IMR-90 (cell line): ENCODE results near the gene MAST1. TPM values are rescaled to one million over a fixed set of nuclear protein-coding genes. Genes with fewer than 3 reads are reported as not detected.

ENCODE experiments used
- ATAC-seq: fragments of 200-7000 bp; cut with Tn5 transposase; 2 replicates; pipeline ENCODE4 v1.9.1; 2020; ENCODE audit warnings: low read depth, mild to moderate bottlenecking, moderate library complexity
- BruUV-seq: library from RNA; stranded (reverse); fragments of 400-500 nt; replicated peaks from 2 replicates; lab custom pipeline; 2021; lab: Mats Ljungman, UMichigan
- CTCF ChIA-PET: fragments of 300-600 bp; formaldehyde crosslinking; extraction: SDS; loops from one replicate; lab custom pipeline; 2021; ENCODE audit warnings: antibody characterized with exemption; lab: Yijun Ruan, JAX
- POLR2A ChIA-PET: fragments of 300-600 bp; sonication (Branson Sonifier 250); formaldehyde crosslinking; loops from one replicate; lab custom pipeline; 2022; ENCODE audit warnings: antibody characterized with exemption; ENCODE audit not compliant: unreplicated experiment; lab: Charles Lee
- DNase-seq: peaks from one replicate; pipeline ENCODE4 v3.0.0; 2013
- H2AFZ ChIP-seq: replicated peaks from 2 replicates; pipeline ENCODE3; 2013; ENCODE audit warnings: low read length, mild to moderate bottlenecking; ENCODE audit not compliant: poor library complexity
- H2AK5ac ChIP-seq: 2 replicates; pipeline ENCODE4 v1.6.1; 2013; ENCODE audit warnings: low read depth, low read length, inconsistent platforms
- H2AK9ac ChIP-seq: replicated peaks from 2 replicates; pipeline ENCODE3; 2013; ENCODE audit warnings: mild to moderate bottlenecking, low read depth, low read length, moderate library complexity; ENCODE audit not compliant: poor library complexity
- H2BK120ac ChIP-seq: 2 replicates; pipeline ENCODE4 v1.6.1; 2013; ENCODE audit warnings: low read depth, low read length, inconsistent platforms
- H2BK15ac ChIP-seq: 3 replicates; pipeline ENCODE4 v1.6.1; 2013; ENCODE audit warnings: low read depth, low read length, inconsistent platforms
- H2BK20ac ChIP-seq: 2 replicates; pipeline ENCODE4 v1.6.1; 2013; ENCODE audit warnings: low read depth, mild to moderate bottlenecking, inconsistent platforms, low read length, moderate library complexity
- H2BK5ac ChIP-seq: 2 replicates; pipeline ENCODE4 v1.6.1; 2013; ENCODE audit warnings: mild to moderate bottlenecking, low read depth, low read length, inconsistent platforms; ENCODE audit not compliant: poor library complexity, severe bottlenecking
- H3K14ac ChIP-seq: replicated peaks from 2 replicates; pipeline ENCODE4 v1.6.1; 2013; ENCODE audit warnings: low read depth, low read length, inconsistent platforms
- H3K18ac ChIP-seq: 2 replicates; pipeline ENCODE4 v1.6.1; 2013; ENCODE audit warnings: low read depth, low read length, control low read depth
- H3K23ac ChIP-seq: 2 replicates; pipeline ENCODE4 v1.6.1; 2013; ENCODE audit warnings: low read depth, low read length, inconsistent platforms
- H3K27ac ChIP-seq: 2 replicates; pipeline ENCODE4 v1.5.1; 2013; ENCODE audit warnings: mild to moderate bottlenecking, control low read depth, low read length; ENCODE audit not compliant: insufficient read depth
- H3K27me3 ChIP-seq: 2 replicates; pipeline ENCODE4 v1.6.1; 2013; ENCODE audit warnings: low read length; ENCODE audit not compliant: control insufficient read depth, insufficient read depth
- H3K36me3 ChIP-seq: 2 replicates; pipeline ENCODE4 v1.6.1; 2013; ENCODE audit warnings: low read length, mixed read lengths; ENCODE audit not compliant: control insufficient read depth, insufficient read depth
- H3K4ac ChIP-seq: 2 replicates; pipeline ENCODE4 v1.6.1; 2013; ENCODE audit warnings: low read depth, low read length, inconsistent platforms
- H3K4me1 ChIP-seq: 2 replicates; pipeline ENCODE4 v1.6.1; 2013; ENCODE audit warnings: low read length, mixed read lengths; ENCODE audit not compliant: control insufficient read depth, insufficient read depth
- H3K4me2 ChIP-seq: 2 replicates; pipeline ENCODE4 v1.6.1; 2013; ENCODE audit warnings: low read depth, mild to moderate bottlenecking, control low read depth, low read length, moderate library complexity
- H3K4me3 ChIP-seq: 2 replicates; pipeline ENCODE4 v1.5.1; 2013; ENCODE audit warnings: low read depth, mild to moderate bottlenecking, control low read depth, low read length, moderate library complexity; ENCODE audit not compliant: insufficient read depth
- H3K56ac ChIP-seq: 2 replicates; pipeline ENCODE4 v1.6.1; 2013; ENCODE audit warnings: low read length, inconsistent platforms; ENCODE audit not compliant: insufficient read depth; ENCODE audit errors: extremely low read depth
- H3K79me1 ChIP-seq, 2 experiments: 2 replicates each; pipeline ENCODE4 v1.6.1; 2013; ENCODE audit warnings: low read length in 2 of 2, inconsistent platforms in 1 of 2, low read depth in 1 of 2
- H3K9ac ChIP-seq: 2 replicates; pipeline ENCODE4 v1.6.1; 2013; ENCODE audit warnings: low read depth, low read length, control low read depth
- H3K9me1 ChIP-seq: 2 replicates; pipeline ENCODE4 v1.6.1; 2013; ENCODE audit warnings: low read length, inconsistent platforms; ENCODE audit not compliant: insufficient read depth
- H3K9me3 ChIP-seq: 2 replicates; pipeline ENCODE4 v1.6.1; 2013; ENCODE audit warnings: low read length; ENCODE audit not compliant: control insufficient read depth, insufficient read depth
- H4K20me1 ChIP-seq: 2 replicates; pipeline ENCODE4 v1.6.1; 2013; ENCODE audit warnings: low read length, inconsistent platforms; ENCODE audit not compliant: insufficient read depth
- H4K5ac ChIP-seq: 2 replicates; pipeline ENCODE4 v1.6.1; 2013; ENCODE audit warnings: mild to moderate bottlenecking, low read depth, low read length, control low read depth
- H4K8ac ChIP-seq, 2 experiments: 2 replicates each; pipeline ENCODE4 v1.6.1; 2013; ENCODE audit warnings: low read depth in 2 of 2, low read length in 2 of 2, control low read depth in 1 of 2, inconsistent platforms in 1 of 2
- H4K91ac ChIP-seq: 2 replicates; pipeline ENCODE4 v1.6.1; 2013; ENCODE audit warnings: low read depth, low read length, inconsistent platforms; ENCODE audit not compliant: insufficient read depth
- BHLHE40 ChIP-seq: fragments of 150-350 bp; IDR thresholded peaks from 2 replicates; pipeline ENCODE4 v1.6.1; 2016; ENCODE audit warnings: mild to moderate bottlenecking, low read depth, low read length
- FOS ChIP-seq: fragments of 150-350 bp; IDR thresholded peaks from 2 replicates; pipeline ENCODE4 v1.6.1; 2016; ENCODE audit warnings: low read depth, low read length
- MXI1 ChIP-seq: IDR thresholded peaks from 2 replicates; pipeline ENCODE4 v1.6.1; 2012; ENCODE audit warnings: low read depth, mild to moderate bottlenecking, low read length, moderate library complexity, borderline replicate concordance
- POLR2A ChIP-seq: IDR thresholded peaks from 2 replicates; pipeline ENCODE4 v1.6.1; 2012; ENCODE audit warnings: mild to moderate bottlenecking, low read depth, low read length
- RAD21 ChIP-seq: IDR thresholded peaks from 2 replicates; pipeline ENCODE4 v1.6.1; 2012; ENCODE audit warnings: low read length, improper control_type of control experiment
- WGBS, 2 experiments: methylation state at CpG; one replicate each; pipeline versions ENCODE4 v1.1.5 to v1.1.7; 2013; ENCODE audit warnings: missing lambda C conversion rate in 2 of 2; ENCODE audit not compliant: insufficient read length in 1 of 2; ENCODE audit errors: extremely low coverage in 2 of 2; 5-methylcytosine and 5-hydroxymethylcytosine counted together
- dilution Hi-C: fragments of 300-500 bp; cut with HindIII; formaldehyde crosslinking; loops from one replicate; pipeline ENCODE4 v1.14.3; 2018; ENCODE audit warnings: low sequenced_read_pairs; ENCODE audit not compliant: unreplicated experiment
- in situ Hi-C: fragments of 300-500 bp; cut with MboI; formaldehyde crosslinking; loops from 3 replicates; pipeline ENCODE4 v1.14.3; 2019; ENCODE audit warnings: low sequenced_read_pairs, inconsistent platforms, mixed read lengths
- intact Hi-C: fragments of 100-400 bp; cut with micrococcal nuclease; formaldehyde crosslinking; loops from 2 replicates; pipeline ENCODE4 v1.10.0; 2022
- polyA plus RNA-seq, 3 experiments: library from polyadenylated mRNA; depleted of rRNA; stranded (reverse); fragments of >200 nt; gene quantifications; 2 replicates each; pipeline ENCODE4 v1.2.3, GENCODE V29; 2012; ENCODE audit warnings: low replicate concordance in 1 of 3
- total RNA-seq: library from RNA; depleted of rRNA; stranded (reverse); fragments of >200 nt; gene quantifications from 2 replicates; pipeline ENCODE4 v1.2.3, GENCODE V29; 2012
- TF ChIP-seq, protein P1 (sequence below): fragments of 150-350 bp; IDR thresholded peaks from 2 replicates; pipeline ENCODE4 v1.6.1; 2017; ENCODE audit warnings: mild to moderate bottlenecking, antibody characterized with exemption, low read length, low read depth
- TF ChIP-seq, protein P2 (sequence below): conservative IDR thresholded peaks from 2 replicates; pipeline ENCODE4 v1.5.1; 2012; ENCODE audit warnings: mild to moderate bottlenecking, low read depth, low read length, improper control_type of control experiment

The MAST1 gene
- total and polyA plus RNA-seq, 2 of the 4 experiments (the other 2 are of a cell fraction) = 0.56 to 1.1 TPM

DNA sequence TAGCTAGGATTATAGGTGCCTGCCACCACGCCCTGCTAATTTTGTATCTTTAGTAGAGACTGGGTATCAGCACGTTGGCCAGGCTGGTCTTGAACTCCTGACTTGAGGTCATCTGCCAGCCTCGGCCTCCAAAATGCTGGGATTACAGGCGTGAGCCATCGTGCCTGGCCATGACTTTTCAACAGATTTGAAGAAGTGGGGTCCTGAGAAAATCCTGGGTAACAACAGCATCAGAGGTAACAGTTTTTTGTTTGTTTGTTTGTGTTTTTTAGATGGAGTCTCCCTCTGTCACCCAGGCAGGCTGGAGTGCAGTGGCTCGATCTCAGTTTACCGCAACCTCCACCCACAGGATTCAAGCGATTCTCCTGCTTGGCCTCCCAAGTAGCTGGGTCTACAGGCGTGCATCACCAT is 43.3 kb upstream of the MAST1 start:
- peak; percentile 81 for TF ChIP-seq POLR2A
- no peak for TF ChIP-seq FOS
- no peak for TF ChIP-seq RAD21
- TF ChIP-seq, protein P1, sequence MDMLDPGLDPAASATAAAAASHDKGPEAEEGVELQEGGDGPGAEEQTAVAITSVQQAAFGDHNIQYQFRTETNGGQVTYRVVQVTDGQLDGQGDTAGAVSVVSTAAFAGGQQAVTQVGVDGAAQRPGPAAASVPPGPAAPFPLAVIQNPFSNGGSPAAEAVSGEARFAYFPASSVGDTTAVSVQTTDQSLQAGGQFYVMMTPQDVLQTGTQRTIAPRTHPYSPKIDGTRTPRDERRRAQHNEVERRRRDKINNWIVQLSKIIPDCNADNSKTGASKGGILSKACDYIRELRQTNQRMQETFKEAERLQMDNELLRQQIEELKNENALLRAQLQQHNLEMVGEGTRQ = no peak
- TF ChIP-seq MXI1 = no peak
- no peak for TF ChIP-seq BHLHE40
- TF ChIP-seq, protein P2, sequence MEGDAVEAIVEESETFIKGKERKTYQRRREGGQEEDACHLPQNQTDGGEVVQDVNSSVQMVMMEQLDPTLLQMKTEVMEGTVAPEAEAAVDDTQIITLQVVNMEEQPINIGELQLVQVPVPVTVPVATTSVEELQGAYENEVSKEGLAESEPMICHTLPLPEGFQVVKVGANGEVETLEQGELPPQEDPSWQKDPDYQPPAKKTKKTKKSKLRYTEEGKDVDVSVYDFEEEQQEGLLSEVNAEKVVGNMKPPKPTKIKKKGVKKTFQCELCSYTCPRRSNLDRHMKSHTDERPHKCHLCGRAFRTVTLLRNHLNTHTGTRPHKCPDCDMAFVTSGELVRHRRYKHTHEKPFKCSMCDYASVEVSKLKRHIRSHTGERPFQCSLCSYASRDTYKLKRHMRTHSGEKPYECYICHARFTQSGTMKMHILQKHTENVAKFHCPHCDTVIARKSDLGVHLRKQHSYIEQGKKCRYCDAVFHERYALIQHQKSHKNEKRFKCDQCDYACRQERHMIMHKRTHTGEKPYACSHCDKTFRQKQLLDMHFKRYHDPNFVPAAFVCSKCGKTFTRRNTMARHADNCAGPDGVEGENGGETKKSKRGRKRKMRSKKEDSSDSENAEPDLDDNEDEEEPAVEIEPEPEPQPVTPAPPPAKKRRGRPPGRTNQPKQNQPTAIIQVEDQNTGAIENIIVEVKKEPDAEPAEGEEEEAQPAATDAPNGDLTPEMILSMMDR = no peak
- no peak for ATAC-seq
- CTCF ChIA-PET = interaction anchor here (1.0 to 4.1 kb wide), 4 partner anchors 17 to 53 kb away, joined by 5 to 30 read pairs (median 14); no protein-coding TSS in a partner anchor
- no peak overlapping the region for H3K4ac ChIP-seq
- H4K91ac ChIP-seq = no peak overlapping the region
- no peak overlapping the region for H3K9ac ChIP-seq
- H3K23ac ChIP-seq = no peak overlapping the region
- no peak overlapping the region for H2AK9ac ChIP-seq
- H3K9me3 ChIP-seq = no peaks in the 10 kb centered on the region
- H2BK120ac ChIP-seq = no peak overlapping the region
- intact Hi-C loops (no loop called here), in situ Hi-C loops (loop anchor here (25.0 kb wide), 1 partner anchor 1042 kb away; no protein-coding TSS in a partner anchor), dilution Hi-C loops (no loop called here)
- no TSS peak for BruUV-seq
- peak; percentile 29 for DNase-seq
- H3K9me1 ChIP-seq = no peaks in the 10 kb centered on the region; the same call in 1 of the 2 replicates
- no peak overlapping the region for H4K8ac ChIP-seq
- peaks cover 8% of the 10 kb centered on the region for H3K4me1 ChIP-seq
- no peak overlapping the region for H3K4me3 ChIP-seq
- H4K20me1 ChIP-seq = peaks cover 20% of the 10 kb centered on the region
- peaks cover 7% of the 10 kb centered on the region for H3K36me3 ChIP-seq
- no peak overlapping the region for H3K14ac ChIP-seq
- peaks cover 0 to 32% of the 10 kb centered on the region in 2 experiments; a peak in 2 of 4 replicates for H3K79me1 ChIP-seq
- WGBS, 2 experiments = 77% methylated on average over 5 of the region's 9 CpGs; no CpG with 5 or more reads in 1 of the 2 experiments
- no peak overlapping the region for H4K5ac ChIP-seq
- no peak overlapping the region for H3K18ac ChIP-seq
- peak overlapping the region; percentile 49; the same call in 1 of the 2 replicates for H2AK5ac ChIP-seq
- H3K56ac ChIP-seq = no peak overlapping the region
- POLR2A ChIA-PET = interaction anchor here (0.6 to 1.5 kb wide), 2 partner anchors 17 to 29 kb away, joined by 3 to 13 read pairs; no protein-coding TSS in a partner anchor
- H2BK5ac ChIP-seq = no peak overlapping the region
- no peaks in the 10 kb centered on the region for H3K27me3 ChIP-seq
- H2BK20ac ChIP-seq = no peak overlapping the region
- no peak overlapping the region for H2BK15ac ChIP-seq
- no peak overlapping the region for H3K4me2 ChIP-seq
- H2AFZ ChIP-seq = no peak overlapping the region
- H3K27ac ChIP-seq = no peak overlapping the region
